HG02973 (cell line): ENCODE measurements around the gene OR1E1.
"Not testable (repeated sequence)": the region's sequence is repeated elsewhere in the genome, so short reads cannot be mapped to it uniquely, and the experiment has no call there.

ENCODE experiments used
- ATAC-seq: cut with Tn5 transposase; IDR thresholded peaks from one replicate; pipeline ENCODE4 v1.9.1; 2021; ENCODE audit warnings: moderate library complexity; ENCODE audit not compliant: unreplicated experiment

OR1E1 gene, protein sequence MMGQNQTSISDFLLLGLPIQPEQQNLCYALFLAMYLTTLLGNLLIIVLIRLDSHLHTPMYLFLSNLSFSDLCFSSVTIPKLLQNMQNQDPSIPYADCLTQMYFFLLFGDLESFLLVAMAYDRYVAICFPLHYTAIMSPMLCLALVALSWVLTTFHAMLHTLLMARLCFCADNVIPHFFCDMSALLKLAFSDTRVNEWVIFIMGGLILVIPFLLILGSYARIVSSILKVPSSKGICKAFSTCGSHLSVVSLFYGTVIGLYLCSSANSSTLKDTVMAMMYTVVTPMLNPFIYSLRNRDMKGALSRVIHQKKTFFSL

DNA sequence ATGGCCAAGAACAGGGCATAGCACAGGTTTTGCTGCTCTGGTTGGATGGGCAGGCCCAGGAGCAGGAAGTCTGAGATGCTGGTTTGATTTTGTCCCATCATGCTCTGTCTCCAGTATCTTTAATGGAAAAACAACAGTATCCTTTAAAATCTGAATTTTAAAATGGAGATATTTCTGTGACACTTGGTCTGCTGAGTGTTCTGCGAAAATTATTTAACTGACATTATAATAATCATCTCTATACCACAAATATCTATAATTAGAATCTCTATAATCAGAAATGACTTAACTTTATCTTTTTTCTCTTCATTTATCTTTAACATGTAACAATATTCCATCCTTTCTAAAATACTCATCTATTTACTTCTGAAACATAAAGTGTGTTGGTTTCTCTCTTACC, at the start of gene OR1E1:
Gene OR1E1 (minus strand): TSS at position 101 of the 400 bp plus-strand sequence. CDS start 0 bp downstream, at position 101.
- ATAC-seq: no peak

- ATAC-seq: no peak
These were observed 49.4 kb upstream of the OR1E1 start for GRCh38 chr17:3447625-3448024.

- ATAC-seq: no peak
These were observed 42.2 kb upstream of the OR1E1 start for GRCh38 chr17:3440451-3440850.

DNA sequence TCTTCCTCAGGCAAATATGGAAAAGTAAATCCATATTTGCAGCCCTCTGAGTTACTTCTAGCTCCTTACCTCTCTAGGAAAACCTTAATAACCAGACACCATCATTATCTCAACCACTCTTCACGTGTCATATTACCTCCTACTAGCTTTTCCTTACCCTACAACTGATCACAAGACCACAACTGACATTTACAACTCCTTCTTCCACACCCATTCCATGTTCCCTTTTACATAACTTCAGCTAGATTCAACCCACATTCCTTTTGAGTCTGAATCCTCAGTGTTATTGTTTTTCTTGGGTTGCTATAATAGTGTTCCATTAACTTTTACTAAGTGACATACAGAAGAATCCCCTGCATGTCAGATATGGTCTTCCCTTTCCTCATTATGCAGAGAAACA, 40.2 kb upstream of the OR1E1 start:
- ATAC-seq: no peak

- no peak for ATAC-seq
These were observed 35.5 kb upstream of the OR1E1 start, which contains the start of gene OR1E2 for GRCh38 chr17:3433741-3434140. Gene OR1E2, minus strand, starts transcription at chr17:3433841. Its CDS starts 0 bp downstream, at chr17:3433841.

- ATAC-seq: not testable (repeated sequence)
These were observed 35.0 kb upstream of the OR1E1 start for GRCh38 chr17:3433215-3433614.

DNA sequence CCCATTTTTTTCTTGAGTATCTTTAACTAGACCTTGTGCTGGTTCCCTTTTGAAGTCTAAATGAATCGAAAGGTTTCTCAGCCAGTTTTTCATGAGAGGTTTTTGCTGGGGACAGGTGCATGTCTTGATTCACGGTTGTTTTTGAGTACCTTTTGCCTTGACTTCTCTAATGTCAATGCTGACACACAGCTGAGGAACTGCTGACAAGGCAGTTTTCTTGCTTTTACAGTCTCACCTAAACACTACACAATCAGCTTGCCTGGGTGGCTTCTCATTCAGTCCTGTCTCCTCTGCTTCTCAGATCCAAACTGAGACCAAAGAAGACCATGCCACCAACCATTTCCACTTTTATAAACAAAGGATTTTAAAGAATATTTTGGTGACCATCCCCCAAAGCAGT, 20.0 kb upstream of the OR1E1 start:
- ATAC-seq: no peak

- no peak for ATAC-seq
These were observed 17.4 kb upstream of the OR1E1 start for GRCh38 chr17:3415610-3416009.

DNA sequence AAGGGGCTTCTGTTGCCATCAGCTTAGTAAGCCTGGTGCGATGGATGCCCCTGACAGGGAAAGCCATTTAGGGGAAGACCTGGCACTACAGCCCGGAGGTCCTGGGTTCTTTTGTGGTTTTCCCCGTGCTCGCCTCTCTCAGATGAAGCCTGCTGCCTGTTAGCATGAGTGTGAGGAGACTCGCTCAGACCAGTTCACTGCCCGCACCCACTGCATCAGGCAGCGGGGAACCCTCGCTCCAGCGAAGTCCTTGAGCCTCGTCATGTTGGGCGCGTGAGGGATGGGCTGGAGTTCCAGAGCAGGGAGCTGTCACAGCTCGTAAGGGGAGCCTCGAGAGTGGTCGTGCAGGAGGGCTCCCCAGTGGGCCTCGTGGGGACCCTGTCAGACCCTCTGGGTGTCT, 14.0 kb upstream of the OR1E1 start:
- ATAC-seq: not testable (repeated sequence)

- no peak for ATAC-seq
These were observed 12.9 kb upstream of the OR1E1 start, which contains the start of gene OR3A3 for GRCh38 chr17:3411070-3411469. Gene OR3A3, plus strand, starts transcription at chr17:3411370.

DNA sequence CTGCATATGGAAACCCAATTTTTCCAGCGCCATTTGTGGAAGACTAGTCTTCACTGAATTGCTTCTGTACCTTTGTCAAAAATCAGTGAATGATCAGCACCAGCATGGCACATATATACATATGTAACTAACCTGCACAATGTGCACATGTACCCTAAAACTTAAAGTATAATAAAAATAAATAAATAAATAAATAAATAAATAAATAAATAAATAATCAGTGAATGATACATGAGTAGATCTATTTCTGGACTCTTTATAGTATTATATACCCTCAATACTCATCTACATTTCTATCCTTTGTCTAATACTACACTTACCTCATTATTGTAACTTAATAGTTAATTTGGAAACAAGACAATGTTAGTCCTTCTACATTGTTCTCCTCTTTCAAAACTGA, 5.6 kb upstream of the OR1E1 start:
- ATAC-seq: not testable (repeated sequence)

- no peak for ATAC-seq
These were observed 3.6 kb upstream of the OR1E1 start for GRCh38 chr17:3401786-3402185.

DNA sequence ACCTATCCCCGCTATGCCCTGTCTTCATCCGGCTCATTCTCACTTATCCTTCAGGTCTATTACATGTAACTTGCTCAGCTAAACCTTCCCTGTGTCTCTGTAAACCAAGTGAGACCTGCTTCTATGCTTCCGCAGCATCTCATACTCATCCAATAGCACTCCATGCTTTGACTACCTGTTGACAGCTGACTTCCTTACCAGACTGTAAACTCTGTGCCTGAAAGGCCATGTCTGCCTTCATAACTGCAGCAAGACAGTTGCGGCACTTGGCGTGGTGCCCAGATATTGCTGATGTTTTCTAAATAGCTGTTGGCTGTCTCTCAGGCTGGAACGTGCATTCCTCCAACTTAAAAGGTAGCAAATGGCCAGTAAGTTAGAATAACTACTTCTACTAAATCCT, 1.8 kb upstream of the OR1E1 start:
- ATAC-seq: no peak

- ATAC-seq: not testable (repeated sequence)
These were observed 409 bp downstream of the OR1E1 start for GRCh38 chr17:3397801-3398200.

DNA sequence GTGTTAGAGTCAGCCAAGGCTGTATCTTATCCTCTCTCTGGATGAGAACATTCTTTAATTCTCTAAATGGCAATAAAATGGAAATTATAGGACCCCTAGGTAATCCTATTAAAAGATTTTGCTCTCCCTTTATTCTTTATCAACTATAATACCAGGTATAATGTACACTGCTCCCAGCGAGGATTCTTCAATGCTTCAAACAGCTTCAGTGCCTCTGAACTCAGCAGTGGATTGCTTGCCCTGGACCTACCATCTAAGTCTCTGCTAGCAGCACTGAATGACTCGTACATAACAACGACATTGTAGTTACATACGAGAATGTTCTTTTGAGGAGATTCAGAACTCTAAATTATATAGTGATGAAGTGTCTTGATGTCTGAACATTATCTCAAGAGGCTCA, 8.4 kb downstream of the OR1E1 start:
- ATAC-seq: no peak

DNA sequence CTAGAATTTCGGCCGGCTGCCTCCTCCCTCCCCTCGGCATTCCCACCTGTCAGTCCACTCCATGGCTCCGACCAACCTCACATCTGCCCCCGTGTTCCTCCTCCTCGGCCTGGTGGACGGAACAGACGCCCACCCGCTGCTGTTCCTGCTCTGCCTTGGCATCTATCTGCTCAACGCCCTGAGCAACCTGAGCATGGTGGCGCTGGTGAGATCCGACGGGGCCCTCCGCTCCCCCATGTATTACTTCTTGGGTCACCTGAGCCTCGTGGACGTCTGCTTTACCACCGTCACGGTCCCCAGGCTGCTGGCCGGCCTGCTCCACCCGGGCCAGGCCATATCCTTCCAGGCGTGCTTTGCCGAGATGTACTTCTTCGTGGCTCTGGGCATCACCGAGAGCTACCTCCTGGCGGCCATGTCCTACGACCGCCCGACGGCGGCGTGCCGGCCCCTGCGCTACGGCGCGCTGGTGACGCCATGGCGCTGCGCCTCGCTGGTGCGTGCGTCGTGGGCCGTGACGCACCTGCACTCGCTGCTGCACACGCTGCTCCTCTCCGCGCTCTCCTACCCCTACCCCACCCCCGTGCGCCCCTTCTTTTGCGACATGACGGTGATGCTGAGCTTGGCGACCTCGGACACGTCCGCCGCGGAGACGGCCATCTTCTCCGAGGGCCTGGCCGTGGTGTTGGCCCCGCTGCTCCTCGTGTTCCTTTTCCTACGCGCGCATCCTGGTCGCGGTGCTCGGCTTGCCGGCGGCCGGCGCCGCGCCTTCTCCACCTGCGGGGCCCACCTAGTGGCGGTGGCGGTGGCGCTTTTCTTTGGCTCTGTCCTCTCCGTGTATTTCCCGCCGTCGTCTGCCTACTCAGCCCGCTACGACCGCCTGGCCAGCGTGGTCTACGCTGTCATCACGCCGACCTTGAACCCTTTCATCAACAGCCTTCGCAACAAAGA, 12.1 kb downstream of the OR1E1 start, which contains the start of gene OR3A2:
Gene OR3A2 (minus strand): TSS at position 440 of the 948 bp plus-strand sequence.
- no peak for ATAC-seq

DNA sequence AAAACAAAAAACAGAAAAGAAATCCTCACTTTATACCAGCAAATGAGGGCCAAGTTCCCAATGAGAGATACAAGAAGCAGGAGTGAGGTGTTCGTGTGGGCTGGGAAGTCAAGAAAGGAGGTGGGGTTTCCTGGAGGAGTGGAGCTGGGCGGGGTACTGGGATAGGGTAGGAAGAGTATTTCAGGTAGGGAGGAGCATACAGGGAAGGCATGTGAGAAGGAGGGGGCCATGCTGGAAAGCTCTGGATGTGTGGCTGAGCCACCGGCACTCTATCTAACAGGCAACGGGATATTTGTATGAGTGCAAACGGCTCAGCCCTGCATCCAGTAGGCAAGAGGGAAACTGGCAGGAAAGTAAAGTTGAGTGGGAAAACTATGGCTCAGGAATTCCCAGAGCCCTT, 16.3 kb downstream of the OR1E1 start:
- no peak for ATAC-seq

GRCh38 chr17:3378321-3378720, 19.9 kb downstream of the OR1E1 start:
- ATAC-seq: no peak

- not testable (repeated sequence) for ATAC-seq
These were observed 27.0 kb downstream of the OR1E1 start for GRCh38 chr17:3371167-3371566.
